ENCODE data around the gene STX5.
"Not testable (repeated sequence)": the region's sequence is repeated elsewhere in the genome, so short reads cannot be mapped to it uniquely, and the experiment has no call there.

The STX5 gene

GRCh38 chr11:62828130-62828529 is 3.7 kb downstream of the STX5 start:
- DNase-seq: not testable (repeated sequence)

GRCh38 chr11:62823677-62824076 is 8.2 kb downstream of the STX5 start:
- DNase-seq: no peak

GRCh38 chr11:62817129-62817528 is 14.7 kb downstream of the STX5 start:
- no peak for DNase-seq

- no peak for DNase-seq
Observed at GRCh38 chr11:62816557-62816956, 15.3 kb downstream of the STX5 start.

- DNase-seq: no peak
Observed at GRCh38 chr11:62811659-62812058, 20.2 kb downstream of the STX5 start.

- DNase-seq: no peak
Observed at GRCh38 chr11:62810748-62811147, 21.1 kb downstream of the STX5 start.

- DNase-seq: no peak
Observed at GRCh38 chr11:62806611-62807121, 25.2 kb downstream of the STX5 start.

- DNase-seq: peak; percentile 47
Observed at GRCh38 chr11:62805961-62806441, 25.9 kb downstream of the STX5 start.

GRCh38 chr11:62805076-62805892 is 26.6 kb downstream of the STX5 start, which contains the start of gene NXF1:
NXF1 (minus strand) TSS chr11:62805440; CDS start chr11:62805356, 84 bp downstream.
- DNase-seq: peak; percentile 96

- DNase-seq: no peak
Observed at GRCh38 chr11:62804310-62805075, 27.4 kb downstream of the STX5 start.

GRCh38 chr11:62801071-62801470 is 30.8 kb downstream of the STX5 start:
- DNase-seq: no peak

- DNase-seq: no peak
Observed at GRCh38 chr11:62799486-62799885, 32.4 kb downstream of the STX5 start.

- DNase-seq: no peak
Observed at GRCh38 chr11:62796281-62796680, 35.6 kb downstream of the STX5 start.

GRCh38 chr11:62794201-62794775 is 37.6 kb downstream of the STX5 start:
- DNase-seq: no peak

- DNase-seq: no peak
Observed at GRCh38 chr11:62792202-62792575, 39.7 kb downstream of the STX5 start.

GRCh38 chr11:62791501-62792201 is 40.2 kb downstream of the STX5 start, which contains the start of gene TMEM223:
TMEM223 (minus strand) TSS chr11:62792006; CDS start chr11:62791994, 12 bp downstream.
- DNase-seq: peak; percentile 94

GRCh38 chr11:62789576-62789975 is 42.3 kb downstream of the STX5 start:
- DNase-seq: no peak

GRCh38 chr11:62788991-62789390 is 42.9 kb downstream of the STX5 start:
- no peak for DNase-seq

GRCh38 chr11:62787005-62787759 is 44.7 kb downstream of the STX5 start, which contains the start of gene TMEM179B:
TMEM179B (plus strand) TSS chr11:62787402; CDS start chr11:62787432, 30 bp downstream.
- DNase-seq: peak; percentile 99

GRCh38 chr11:62786318-62787004 is 45.4 kb downstream of the STX5 start:
- DNase-seq: peak; percentile 89

GRCh38 chr11:62782753-62783152 is 49.1 kb downstream of the STX5 start:
- DNase-seq: no peak

Data from CD4-positive, alpha-beta T cell treated with Interleukin-17A for 4 hours (primary cell).